ENCODE data around the gene KCNH2. TPM values are rescaled to one million over a fixed set of nuclear protein-coding genes. Genes with fewer than 3 reads are reported as not detected.
"Not testable (repeated sequence)": the region's sequence is repeated elsewhere in the genome, so short reads cannot be mapped to it uniquely, and the experiment has no call there.

Gene KCNH2
- under 1 TPM; 0.33 to 0.93 (median 0.63) TPM for total RNA-seq

- Histone ChIP-seq H3K27me3 (peaks cover 18% of the 10 kb centered on the region), H3K36me3 (no peaks in the 10 kb centered on the region), H3K4me3 (replicated peaks in 1 of 3) (no peak within 1 kb of the TSS), H3K4me1 (peaks cover 9 to 27% of the 10 kb centered on the region in 2 donors), H3K9me3 (no peaks in the 10 kb centered on the region), H3K27ac (no peak within 1 kb of the TSS)
- DNase-seq, result no peak
- TF ChIP-seq POLR2A (IDR thresholded peaks at IDR 0.05) (no peak), CTCF (IDR thresholded peaks at IDR 0.05) (no peak)
- intact Hi-C loops (cut with DNase I), result no loop called here
- 0 to 8% methylated on average over 9 to 13 of the region's 81 CpGs for WGBS, 2 donors
These were observed at the start of gene KCNH2 for GRCh38 chr7:150978126-150978789. Gene KCNH2, minus strand, starts transcription at chr7:150978321. Its CDS starts 408 bp downstream, at chr7:150977913.

GRCh38 chr7:151027728-151028130, 49.6 kb upstream of the KCNH2 start:
- Histone ChIP-seq H3K4me3 (replicated peaks in 1 of 3) (peak overlapping the region in 2 of 3 donors; percentile 12 to 59), H3K4me1 (peaks cover 8 to 19% of the 10 kb centered on the region in 2 donors), H3K27ac (peak overlapping the region; percentile 17 to 77 (median 29))
- H3K9me3 ChIP-seq; DNase-seq; H3K36me3 ChIP-seq; intact Hi-C loops (cut with DNase I); H3K27me3 ChIP-seq: not testable (repeated sequence)
- WGBS, 2 donors, result 12 to 13% methylated on average over 16 of the region's 16 CpGs

GRCh38 chr7:151026771-151027727, 48.9 kb upstream of the KCNH2 start:
- WGBS, 2 donors, result 43 to 46% methylated on average over 19 of the region's 19 CpGs
- intact Hi-C loops (cut with DNase I); H3K36me3 ChIP-seq; H3K4me3 ChIP-seq (replicated peaks in 1 of 3); H3K27me3 ChIP-seq; H3K9me3 ChIP-seq; DNase-seq: not testable (repeated sequence)
- H3K4me1 ChIP-seq, result peaks cover 8 to 19% of the 10 kb centered on the region in 2 donors
- H3K27ac ChIP-seq, result peak overlapping the region in 1 of 3 donors; percentile 29

GRCh38 chr7:151025924-151026671, 48.0 kb upstream of the KCNH2 start:
- Histone ChIP-seq H3K4me3 (replicated peaks in 1 of 3) (no peak overlapping the region), H3K4me1 (peaks cover 8 to 19% of the 10 kb centered on the region in 2 donors), H3K9me3 (no peaks in the 10 kb centered on the region), H3K27ac (no peak overlapping the region), H3K36me3 (no peaks in the 10 kb centered on the region), H3K27me3 (no peaks in the 10 kb centered on the region)
- intact Hi-C loops (cut with DNase I), result no loop called here
- DNase-seq, result no peak
- 86 to 93% methylated on average over 4 of the region's 4 CpGs for WGBS, 2 donors
- TF ChIP-seq POLR2A (IDR thresholded peaks at IDR 0.05) (no peak), CTCF (IDR thresholded peaks at IDR 0.05) (no peak)

- no peaks in the 10 kb centered on the region for H3K27me3 ChIP-seq
- no peaks in the 10 kb centered on the region for H3K9me3 ChIP-seq
- H3K27ac ChIP-seq, result no peak within 1 kb of the TSS
- no peaks in the 10 kb centered on the region for H3K36me3 ChIP-seq
- TF ChIP-seq CTCF (IDR thresholded peaks at IDR 0.05), result no peak
- TF ChIP-seq POLR2A (IDR thresholded peaks at IDR 0.05), result no peak
- peaks cover 8 to 17% of the 10 kb centered on the region in 2 donors for H3K4me1 ChIP-seq
- no peak for DNase-seq
- 86 to 90% methylated on average over 4 of the region's 4 CpGs for WGBS, 2 donors
- intact Hi-C loops (cut with DNase I), result no loop called here
- H3K4me3 ChIP-seq (replicated peaks in 1 of 3), result no peak within 1 kb of the TSS
These were observed 46.4 kb upstream of the KCNH2 start, which contains the start of gene ATG9B for GRCh38 chr7:151024435-151025056. Gene ATG9B, minus strand, starts transcription at chr7:151024494. Its CDS starts 71 bp downstream, at chr7:151024423.

Measured in thyroid gland (tissue), 4 donors.